ENCODE data around the gene CSF1.
"Not testable (repeated sequence)": the region's sequence is repeated elsewhere in the genome, so short reads cannot be mapped to it uniquely, and the experiment has no call there.

CSF1 gene

GRCh38 chr1:109919303-109919702 lies 8.7 kb downstream of the CSF1 start:
- no peak for DNase-seq (ENCODE audit: low read depth in 3 of 3)

- DNase-seq (ENCODE audit: low read depth in 3 of 3) = not testable (repeated sequence)
These were observed 9.7 kb downstream of the CSF1 start for GRCh38 chr1:109920391-109920790.

- no peak for DNase-seq (ENCODE audit: low read depth in 3 of 3)
These were observed 11.7 kb downstream of the CSF1 start for GRCh38 chr1:109922326-109922725.

GRCh38 chr1:109923131-109923945 lies 12.7 kb downstream of the CSF1 start:
- DNase-seq (ENCODE audit: low read depth in 3 of 3) = no peak

- DNase-seq (ENCODE audit: low read depth in 3 of 3) = no peak
These were observed 13.3 kb downstream of the CSF1 start for GRCh38 chr1:109923946-109924275.

- DNase-seq (ENCODE audit: low read depth in 3 of 3) = no peak
These were observed 13.7 kb downstream of the CSF1 start for GRCh38 chr1:109924316-109924715.

- DNase-seq (ENCODE audit: low read depth in 3 of 3) = no peak
These were observed 14.7 kb downstream of the CSF1 start for GRCh38 chr1:109925159-109925990.

- DNase-seq (ENCODE audit: low read depth in 3 of 3) = no peak
These were observed 16.1 kb downstream of the CSF1 start for GRCh38 chr1:109926662-109927300.

GRCh38 chr1:109927356-109927755 lies 16.7 kb downstream of the CSF1 start:
- no peak for DNase-seq (ENCODE audit: low read depth in 3 of 3)

- no peak for DNase-seq (ENCODE audit: low read depth in 3 of 3)
These were observed 17.3 kb downstream of the CSF1 start for GRCh38 chr1:109927911-109928321.

GRCh38 chr1:109928591-109929111 lies 18.0 kb downstream of the CSF1 start:
- DNase-seq (ENCODE audit: low read depth in 3 of 3) = no peak

GRCh38 chr1:109929170-109929569 lies 18.5 kb downstream of the CSF1 start:
- no peak for DNase-seq (ENCODE audit: low read depth in 3 of 3)

GRCh38 chr1:109929588-109930251 lies 19.1 kb downstream of the CSF1 start:
- DNase-seq (ENCODE audit: low read depth in 3 of 3) = no peak

GRCh38 chr1:109930252-109930993 lies 19.8 kb downstream of the CSF1 start:
- DNase-seq (ENCODE audit: low read depth in 3 of 3) = no peak

- no peak for DNase-seq (ENCODE audit: low read depth in 3 of 3)
These were observed 20.6 kb downstream of the CSF1 start for GRCh38 chr1:109931189-109931731.

GRCh38 chr1:109931911-109932636 lies 21.4 kb downstream of the CSF1 start:
- no peak for DNase-seq (ENCODE audit: low read depth in 3 of 3)

GRCh38 chr1:109932679-109933078 lies 22.0 kb downstream of the CSF1 start:
- DNase-seq (ENCODE audit: low read depth in 3 of 3) = no peak

- no peak for DNase-seq (ENCODE audit: low read depth in 3 of 3)
These were observed 23.4 kb downstream of the CSF1 start for GRCh38 chr1:109933856-109934711.

GRCh38 chr1:109935451-109935900 lies 24.8 kb downstream of the CSF1 start:
- DNase-seq (ENCODE audit: low read depth in 3 of 3) = no peak
